ENCODE data around the gene MFSD11.
"Not testable (repeated sequence)": the region's sequence is repeated elsewhere in the genome, so short reads cannot be mapped to it uniquely, and the experiment has no call there.

GRCh38 chr17:76709951-76710862 lies 27.7 kb upstream of the MFSD11 start:
- not testable (repeated sequence) for TF ChIP-seq MAX (IDR thresholded peaks at IDR 0.05); TEAD4 (IDR thresholded peaks at IDR 0.05; ENCODE audit: low read depth, low read length); BRCA1 (IDR thresholded peaks at IDR 0.05; ENCODE audit: low read depth, low read length); RAD21 (IDR thresholded peaks at IDR 0.05 in 1 of 2, conservative IDR thresholded peaks at IDR 0.05 in 1 of 2; ENCODE audit: low read depth in 2 of 2, low read length in 2 of 2); POLR2A (IDR thresholded peaks at IDR 0.05; ENCODE audit: control extremely low read depth in 1 of 2, low read depth in 2 of 2, low read length in 2 of 2); EP300 (IDR thresholded peaks at IDR 0.05; ENCODE audit: borderline replicate concordance in 1 of 2, low read depth in 2 of 2, low read length in 2 of 2); POLR2AphosphoS5 (IDR thresholded peaks at IDR 0.05; ENCODE audit: low read depth, low read length)
- TF ChIP-seq EZH2 (IDR thresholded peaks at IDR 0.05; ENCODE audit: low read depth, low read length, severe bottlenecking), result peak; percentile 27
